Thoracic aorta (tissue), 2 donors: Measurements from ENCODE around the gene ALK. TPM values are rescaled to one million over a fixed set of nuclear protein-coding genes. Genes with fewer than 3 reads are reported as not detected.

Experiments
- ATAC-seq: fragments of 150-250 bp; one replicate; pipeline ENCODE4 v1.8.0; 2017; ENCODE audit warnings: low read depth; ENCODE audit not compliant: insufficient number of reproducible peaks, low FRiP score
- DNase-seq: peaks from one replicate; pipeline ENCODE4 v3.0.0-alpha.2; 2020; ENCODE audit warnings: low spot score
- H3K27ac ChIP-seq, 2 donors: fragments of 200-600 bp; sonication (generic); 1 replicate in 1 of 2; 2 replicates in 1 of 2; pipeline ENCODE4 v1.5.1; 2016; ENCODE audit warnings: mild to moderate bottlenecking in 2 of 2, moderate library complexity in 2 of 2
- H3K27me3 ChIP-seq: fragments of 200-600 bp; sonication (generic); replicated peaks from 2 replicates; pipeline ENCODE4 v1.6.0; 2016; ENCODE audit warnings: mild to moderate bottlenecking; ENCODE audit not compliant: insufficient read depth
- H3K36me3 ChIP-seq: fragments of 200-600 bp; sonication (generic); one replicate; pipeline ENCODE4 v1.5.1; 2016
- H3K4me1 ChIP-seq, 2 donors: fragments of 200-600 bp; sonication (generic); 1 replicate in 1 of 2; 2 replicates in 1 of 2; pipeline versions ENCODE4 v1.5.1 to v1.6.0; 2016; ENCODE audit warnings: low read depth in 2 of 2, mild to moderate bottlenecking in 1 of 2; ENCODE audit not compliant: control insufficient read depth in 1 of 2
- H3K4me3 ChIP-seq: fragments of 200-600 bp; sonication (generic); 2 replicates; pipeline ENCODE4 v1.5.1; 2016; ENCODE audit warnings: mild to moderate bottlenecking
- H3K9me3 ChIP-seq: fragments of 200-600 bp; sonication (generic); 2 replicates; pipeline ENCODE4 v1.5.1; 2016
- CTCF ChIP-seq: fragments of 200-600 bp; sonication (generic); IDR thresholded peaks from one replicate; pipeline ENCODE4 v1.5.1; 2019; ENCODE audit warnings: antibody characterized with exemption
- total RNA-seq, 2 donors: library from RNA; depleted of rRNA; stranded (reverse); fragments of >200 nt; gene quantifications; one replicate each; pipeline versions ENCODE4 v1.1.0 to v1.2.3, GENCODE V29; 2016

ALK gene
- total RNA-seq, 2 donors from 2014 or later, result 2.0 TPM; not detected in 1

- no peaks in the 10 kb centered on the region for H3K4me1 ChIP-seq
- no peaks in the 10 kb centered on the region for H3K27me3 ChIP-seq
- no peak for DNase-seq
- no peak overlapping the region for H3K4me3 ChIP-seq
- no peak overlapping the region for H3K27ac ChIP-seq
- ATAC-seq, result no peak
- H3K36me3 ChIP-seq, result no peaks in the 10 kb centered on the region
- no peak for TF ChIP-seq CTCF
- H3K9me3 ChIP-seq, result no peaks in the 10 kb centered on the region
These were observed 686.0 kb downstream of the ALK start for GRCh38 chr2:29235411-29235810.

- H3K4me1 ChIP-seq, result no peaks in the 10 kb centered on the region
- no peaks in the 10 kb centered on the region for H3K27me3 ChIP-seq
- ATAC-seq (no peak), DNase-seq (no peak)
- TF ChIP-seq CTCF, result no peak
- no peak overlapping the region for H3K27ac ChIP-seq
- no peak overlapping the region for H3K4me3 ChIP-seq
- no peaks in the 10 kb centered on the region for H3K36me3 ChIP-seq
- H3K9me3 ChIP-seq, result no peaks in the 10 kb centered on the region
These were observed 688.0 kb downstream of the ALK start for GRCh38 chr2:29233428-29233827.

DNA sequence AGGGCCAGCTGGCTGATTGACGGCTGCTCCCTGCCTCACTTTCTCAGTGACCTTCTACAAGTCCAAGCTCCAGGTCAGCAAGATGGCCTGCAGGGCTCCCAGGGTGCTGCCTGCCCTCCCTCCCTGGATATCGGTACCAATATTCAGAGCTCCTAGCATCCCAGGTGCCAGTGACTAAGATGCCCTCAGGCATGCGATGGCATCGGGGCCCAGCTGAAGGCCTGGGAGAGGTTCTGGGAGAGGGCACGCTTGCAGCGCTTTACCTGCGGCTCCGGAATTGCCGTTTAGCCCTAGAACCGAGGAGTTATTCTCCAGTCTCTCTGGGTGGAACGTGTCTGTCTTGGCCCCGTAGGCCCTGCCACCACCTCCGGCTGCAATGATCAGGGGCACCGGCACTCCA, 689.3 kb downstream of the ALK start:
- Histone ChIP-seq H3K27me3 (no peaks in the 10 kb centered on the region), H3K36me3 (no peaks in the 10 kb centered on the region), H3K4me1 (no peaks in the 10 kb centered on the region), H3K4me3 (no peak overlapping the region), H3K9me3 (no peaks in the 10 kb centered on the region), H3K27ac (no peak overlapping the region)
- no peak for TF ChIP-seq CTCF
- ATAC-seq (no peak), DNase-seq (no peak)

DNA sequence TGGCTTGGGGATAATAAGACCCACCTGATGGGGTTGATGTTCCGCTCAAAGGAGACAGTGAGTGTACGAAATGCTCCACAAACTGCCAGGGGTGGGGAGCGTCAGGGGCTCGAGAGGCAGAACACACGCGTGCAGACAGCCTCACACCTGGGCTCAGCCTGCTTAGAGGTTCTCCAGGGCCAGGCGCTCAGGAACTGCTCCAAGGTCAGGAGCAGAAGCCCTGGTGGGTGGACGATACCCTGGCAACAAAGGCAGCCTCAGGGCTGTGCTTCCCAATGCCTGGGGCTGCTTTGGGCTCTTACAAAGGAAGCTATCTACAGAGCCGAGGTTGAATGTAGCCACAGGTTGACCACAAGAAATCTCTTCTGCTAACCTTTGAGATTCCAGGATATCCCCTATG, 691.7 kb downstream of the ALK start:
- Histone ChIP-seq H3K4me1 (no peaks in the 10 kb centered on the region), H3K36me3 (no peaks in the 10 kb centered on the region), H3K9me3 (no peaks in the 10 kb centered on the region), H3K27me3 (no peaks in the 10 kb centered on the region), H3K4me3 (no peak overlapping the region), H3K27ac (no peak overlapping the region)
- no peak for TF ChIP-seq CTCF
- no peak for DNase-seq
- ATAC-seq, result no peak

GRCh38 chr2:29228947-29229346, 692.4 kb downstream of the ALK start:
- Histone ChIP-seq H3K4me3 (no peak overlapping the region), H3K4me1 (no peaks in the 10 kb centered on the region), H3K36me3 (no peaks in the 10 kb centered on the region), H3K27me3 (no peaks in the 10 kb centered on the region), H3K27ac (no peak overlapping the region), H3K9me3 (no peaks in the 10 kb centered on the region)
- TF ChIP-seq CTCF, result no peak
- no peak for DNase-seq
- ATAC-seq, result no peak
